Stimulated activated CD4-positive, alpha-beta T cell treated with anti-CD3 and anti-CD28 coated beads, TNF-alpha, amount 100 ng/mL, for 48 hours (primary cell): ENCODE data around the gene HIGD2B.
"Not testable (repeated sequence)": the region's sequence is repeated elsewhere in the genome, so short reads cannot be mapped to it uniquely, and the experiment has no call there.

Source experiments
- DNase-seq, 3 donors: peaks; one replicate each; pipeline ENCODE4 v3.0.0-alpha.2; 2020; ENCODE audit warnings: low read depth in 3 of 3

Gene HIGD2B

DNA sequence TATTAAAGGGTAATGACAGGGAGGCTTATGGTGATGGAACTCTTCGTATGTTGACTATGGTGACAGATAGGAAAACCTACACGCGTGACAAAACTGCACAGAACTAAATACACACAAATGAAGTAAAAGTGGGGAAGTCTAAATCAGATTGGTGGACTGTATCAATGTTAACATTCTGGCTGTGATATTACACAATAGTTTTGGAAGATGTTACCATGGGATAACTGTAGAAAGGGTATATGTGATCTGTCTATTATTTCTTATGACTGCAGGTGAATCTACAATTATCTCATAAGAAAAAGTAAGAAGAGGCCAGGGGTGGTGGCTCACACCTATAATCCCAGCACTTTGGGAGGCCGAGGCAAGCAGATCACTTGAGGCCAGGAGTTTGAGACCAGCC, 9.1 kb downstream of the HIGD2B start:
- no peak for DNase-seq

DNA sequence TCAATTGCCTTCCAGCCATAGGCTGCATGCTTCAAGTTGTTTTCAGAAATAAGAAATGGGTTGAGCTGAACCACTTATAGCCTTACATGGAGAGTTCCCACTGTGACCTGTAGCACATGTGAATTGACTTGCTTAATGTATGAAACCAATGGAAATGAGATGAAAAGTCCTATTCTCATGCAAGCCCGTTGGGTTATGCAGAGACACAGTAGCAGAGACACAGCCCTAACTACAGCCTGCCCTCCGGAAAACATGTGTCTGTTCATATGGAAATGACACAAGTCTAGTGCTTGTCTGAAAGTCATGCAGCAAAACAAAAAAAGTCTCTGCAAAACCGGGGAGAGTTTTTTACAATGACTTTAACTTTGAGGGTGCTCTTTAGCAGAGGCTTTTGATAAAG, 14.5 kb downstream of the HIGD2B start:
- no peak for DNase-seq

DNA sequence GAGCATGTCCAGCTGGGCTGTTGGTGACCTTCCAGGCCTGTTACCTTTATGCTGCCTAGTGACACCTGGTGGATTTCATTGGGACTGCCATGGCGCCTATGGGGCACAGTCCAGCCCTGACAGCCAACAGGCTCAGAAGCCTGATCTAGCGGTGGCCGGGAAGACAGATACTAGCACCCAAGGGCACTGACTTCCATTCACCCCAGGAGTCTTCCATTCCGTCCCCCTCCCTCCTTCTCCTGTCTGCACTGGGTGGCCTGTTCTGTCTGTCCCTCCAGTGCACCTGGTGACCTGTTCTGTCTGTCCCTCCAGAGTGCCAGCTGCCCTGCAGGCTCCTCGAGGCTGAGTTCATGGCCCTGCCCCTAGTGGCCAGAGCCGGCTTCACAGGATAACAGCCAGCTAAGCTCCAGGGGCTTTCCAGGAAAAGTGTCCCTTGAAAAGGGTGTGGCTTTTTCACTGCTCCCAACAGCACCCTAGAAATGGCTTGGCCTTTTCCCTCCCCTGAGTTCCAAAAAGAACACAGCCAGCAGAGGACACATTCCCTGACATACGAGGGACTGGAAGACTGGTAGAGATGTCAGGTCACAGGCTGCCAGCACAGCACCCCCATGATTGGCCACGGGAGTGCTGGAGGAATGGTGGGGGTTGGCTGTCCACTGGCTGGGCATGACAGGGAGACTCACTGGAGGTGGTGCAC, 15.2 kb downstream of the HIGD2B start:
- peak; percentile 47 to 56 (median 50) for DNase-seq

DNA sequence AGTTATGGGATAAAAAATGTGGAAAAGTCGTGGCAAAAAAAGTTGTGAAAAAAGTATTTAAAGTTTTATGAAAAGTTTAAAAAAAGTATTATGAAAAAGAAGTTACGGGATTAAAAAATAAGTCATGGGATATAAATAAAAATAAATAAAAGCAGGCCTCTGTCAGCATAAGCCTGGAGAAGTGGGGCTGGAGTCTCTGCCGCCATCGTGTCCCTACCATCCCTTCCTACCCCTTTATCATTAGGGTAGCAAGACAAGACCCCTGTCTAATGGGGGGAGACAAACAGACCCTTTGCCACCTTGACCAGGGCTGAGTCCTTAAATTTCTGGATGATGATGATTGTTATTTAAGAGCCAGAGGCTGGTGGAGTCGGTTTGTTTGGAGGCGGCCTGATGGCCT, 16.2 kb downstream of the HIGD2B start:
- not testable (repeated sequence) for DNase-seq

DNA sequence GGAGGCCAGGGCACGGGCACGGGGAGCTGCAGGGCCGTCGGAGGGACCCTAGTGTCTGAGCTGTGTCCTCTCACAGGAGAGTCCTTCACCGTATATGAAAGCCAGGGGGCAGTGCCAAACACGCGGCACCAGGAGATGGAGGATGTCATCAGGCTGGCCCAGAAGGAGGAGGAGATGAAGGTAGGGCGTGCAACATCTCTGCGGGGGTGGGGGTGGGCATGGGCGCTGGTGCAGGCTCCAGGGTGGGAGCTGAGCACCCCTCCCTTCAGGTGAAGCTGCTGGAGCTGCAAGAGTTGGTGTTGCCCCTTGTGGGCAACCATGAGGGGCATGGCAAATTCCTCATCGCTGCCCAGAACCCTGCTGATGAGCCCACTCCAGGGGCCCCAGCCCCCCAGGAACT, 20.3 kb downstream of the HIGD2B start:
- DNase-seq: not testable (repeated sequence)

DNA sequence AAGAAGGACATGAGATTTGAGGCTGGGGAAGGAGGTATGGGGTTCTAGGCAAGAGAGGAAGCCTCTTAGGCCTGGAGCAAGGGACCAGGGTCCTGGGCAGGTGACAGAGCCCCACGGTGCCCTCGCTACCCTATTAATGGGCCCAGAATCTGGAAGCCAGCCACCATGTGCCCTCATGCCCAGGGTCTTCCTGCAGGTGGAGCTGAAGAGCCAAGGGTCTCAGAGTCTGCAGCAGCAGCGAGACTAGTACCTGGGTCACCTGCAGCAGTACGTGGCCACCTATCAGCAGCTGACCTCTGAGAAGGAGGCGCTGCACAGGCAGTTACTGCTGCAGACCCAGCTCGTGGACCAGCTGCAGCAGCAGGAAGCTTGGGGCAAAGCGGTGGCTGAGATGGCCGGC, 22.1 kb downstream of the HIGD2B start:
- not testable (repeated sequence) for DNase-seq

DNA sequence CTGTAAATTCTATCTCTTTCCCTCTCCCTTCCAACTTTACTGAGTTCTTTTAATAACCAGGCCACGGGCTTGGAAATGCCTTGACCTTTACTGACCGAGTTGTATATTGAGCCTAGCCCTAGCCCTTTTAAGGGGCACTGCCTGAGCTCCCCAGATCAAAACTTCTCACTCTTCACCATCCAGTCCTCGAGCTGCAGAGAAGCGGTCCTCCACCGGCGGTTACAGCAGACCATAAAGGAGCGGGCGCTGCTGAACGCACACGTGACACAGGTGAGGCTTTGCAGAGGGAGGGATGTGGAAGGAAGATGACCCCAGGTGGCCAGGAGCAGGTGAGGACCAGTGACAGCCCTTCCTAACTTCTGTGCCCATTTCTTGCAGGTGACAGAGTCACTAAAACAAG, 24.9 kb downstream of the HIGD2B start:
- not testable (repeated sequence) for DNase-seq

DNA sequence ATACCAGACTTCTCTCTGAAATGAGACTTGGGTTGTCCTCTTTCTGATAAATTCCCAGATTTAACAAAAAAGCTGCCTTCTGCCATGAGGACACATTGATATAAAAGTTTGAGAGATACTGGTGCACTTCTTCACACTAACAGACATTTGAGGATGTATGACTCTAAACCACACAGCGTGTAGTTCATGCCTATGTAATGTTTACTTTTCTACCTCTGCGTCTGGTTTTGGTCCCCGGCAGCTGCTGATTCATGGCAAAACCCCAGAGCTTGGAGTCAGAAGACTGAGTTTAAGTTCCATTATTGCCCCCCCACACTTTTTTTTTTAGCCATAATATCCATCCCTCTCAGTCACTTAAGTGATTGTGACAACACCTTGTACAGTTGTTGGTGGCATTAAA, 30.0 kb downstream of the HIGD2B start:
- DNase-seq: not testable (repeated sequence)

DNA sequence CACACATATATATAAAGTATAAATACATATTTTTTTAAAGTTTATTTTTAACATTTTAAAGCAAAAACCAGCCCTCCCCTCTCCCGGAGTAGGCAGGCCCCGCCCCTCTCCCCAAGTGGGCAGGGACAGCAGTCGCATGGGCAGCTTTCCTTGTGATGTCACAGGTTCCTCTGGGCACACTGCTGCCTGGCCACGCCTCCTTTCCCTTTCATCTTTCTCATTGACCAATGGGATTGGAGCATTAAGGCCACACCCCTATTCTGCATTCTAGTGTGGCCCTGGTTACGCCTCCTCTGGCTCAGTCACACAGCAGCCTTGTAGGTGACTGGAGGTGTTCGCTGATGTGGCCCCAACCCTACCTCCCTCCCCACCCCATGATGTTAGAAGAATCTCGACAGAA, 31.6 kb downstream of the HIGD2B start, which contains the start of gene GOLGA6B:
Gene GOLGA6B, plus strand, starts transcription at position 301 of the 400 bp plus-strand sequence. Its CDS starts 41 bp downstream, at position 342.
- DNase-seq: not testable (repeated sequence)

DNA sequence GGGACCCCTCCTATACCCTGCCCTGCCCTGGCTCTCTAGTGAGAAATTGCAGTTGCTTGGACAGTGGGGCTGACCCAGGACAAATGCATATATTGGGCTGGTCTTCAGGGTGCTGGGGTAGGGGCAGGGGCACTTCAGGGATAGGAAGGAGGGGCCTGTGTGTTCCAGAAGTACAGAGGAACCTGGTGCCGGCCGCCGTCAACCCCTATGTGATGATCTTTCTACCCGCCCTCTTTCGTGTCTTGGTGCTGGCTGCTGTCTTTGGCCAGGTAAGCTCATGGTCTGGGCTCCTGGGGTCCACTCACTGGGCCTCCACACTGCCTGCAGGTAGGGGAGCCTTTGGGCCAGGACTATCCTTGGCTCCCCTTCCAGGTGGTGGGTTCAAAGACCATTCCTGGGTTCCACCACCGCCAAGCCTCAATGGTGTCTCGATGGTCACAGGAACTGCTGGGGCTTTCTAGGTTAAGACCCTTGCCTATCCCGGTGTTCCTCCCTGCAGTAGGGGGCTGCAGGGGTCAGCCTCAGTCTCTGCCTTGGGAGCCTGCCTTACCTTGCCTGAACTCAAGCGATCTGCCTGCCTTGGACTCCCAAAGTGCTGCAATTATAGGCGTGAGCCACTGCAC, 37.2 kb downstream of the HIGD2B start:
- not testable (repeated sequence) for DNase-seq

DNA sequence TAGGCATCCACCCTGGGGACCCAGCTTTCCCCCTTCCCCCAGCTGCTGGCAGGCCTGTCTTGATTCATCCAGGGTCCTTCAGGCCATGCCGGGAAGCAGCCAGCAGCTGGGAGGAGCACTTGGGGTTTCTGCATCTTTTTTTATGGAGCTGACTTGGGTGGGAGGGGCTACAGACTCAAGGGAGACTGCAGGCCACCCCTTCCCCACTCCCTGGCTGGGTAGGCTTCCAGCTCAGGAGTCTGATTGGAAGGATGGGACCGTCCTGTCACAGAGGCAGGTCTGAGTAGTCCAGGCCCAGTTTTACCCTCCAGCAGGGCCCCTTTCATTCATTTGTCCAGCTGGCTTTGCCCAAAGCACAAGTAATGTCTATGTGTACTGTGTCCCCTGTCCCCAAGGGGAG, 43.7 kb downstream of the HIGD2B start:
- not testable (repeated sequence) for DNase-seq

DNA sequence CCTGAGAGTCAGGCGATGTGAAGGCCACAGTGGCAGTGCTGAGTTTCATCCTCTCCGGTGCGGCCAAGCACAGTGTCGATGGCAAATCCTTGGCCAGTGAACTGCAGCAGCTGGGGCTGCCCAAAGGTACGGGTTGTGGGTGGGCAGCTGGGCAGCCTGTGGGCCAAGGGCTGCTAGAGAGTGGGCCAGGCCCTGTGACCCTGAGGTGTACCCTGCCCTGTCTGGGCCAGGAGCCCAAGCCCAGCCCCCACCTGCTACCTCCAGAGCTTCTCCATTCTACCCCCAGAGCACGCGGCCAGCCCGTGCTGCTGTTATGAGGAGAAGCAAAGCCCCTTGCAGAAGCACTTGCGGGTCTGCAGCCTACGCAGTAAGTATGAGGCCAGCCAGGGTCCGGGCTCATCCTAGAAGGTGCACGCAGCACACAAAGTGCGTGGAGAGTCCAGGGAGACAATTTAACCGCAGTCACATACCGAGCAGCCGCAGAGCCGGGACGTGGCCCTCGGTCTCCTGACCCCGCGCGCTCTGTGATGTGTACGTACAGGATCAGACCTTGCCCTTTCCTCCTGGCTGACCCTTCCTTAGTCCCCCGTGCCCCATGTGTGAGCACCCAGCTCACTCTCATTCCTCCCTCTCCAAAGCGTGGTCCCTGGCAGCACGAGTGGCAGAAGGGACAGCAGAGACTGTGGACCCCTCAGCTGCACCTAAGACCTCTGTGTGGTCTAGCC, 46.1 kb downstream of the HIGD2B start:
- DNase-seq: not testable (repeated sequence)

DNA sequence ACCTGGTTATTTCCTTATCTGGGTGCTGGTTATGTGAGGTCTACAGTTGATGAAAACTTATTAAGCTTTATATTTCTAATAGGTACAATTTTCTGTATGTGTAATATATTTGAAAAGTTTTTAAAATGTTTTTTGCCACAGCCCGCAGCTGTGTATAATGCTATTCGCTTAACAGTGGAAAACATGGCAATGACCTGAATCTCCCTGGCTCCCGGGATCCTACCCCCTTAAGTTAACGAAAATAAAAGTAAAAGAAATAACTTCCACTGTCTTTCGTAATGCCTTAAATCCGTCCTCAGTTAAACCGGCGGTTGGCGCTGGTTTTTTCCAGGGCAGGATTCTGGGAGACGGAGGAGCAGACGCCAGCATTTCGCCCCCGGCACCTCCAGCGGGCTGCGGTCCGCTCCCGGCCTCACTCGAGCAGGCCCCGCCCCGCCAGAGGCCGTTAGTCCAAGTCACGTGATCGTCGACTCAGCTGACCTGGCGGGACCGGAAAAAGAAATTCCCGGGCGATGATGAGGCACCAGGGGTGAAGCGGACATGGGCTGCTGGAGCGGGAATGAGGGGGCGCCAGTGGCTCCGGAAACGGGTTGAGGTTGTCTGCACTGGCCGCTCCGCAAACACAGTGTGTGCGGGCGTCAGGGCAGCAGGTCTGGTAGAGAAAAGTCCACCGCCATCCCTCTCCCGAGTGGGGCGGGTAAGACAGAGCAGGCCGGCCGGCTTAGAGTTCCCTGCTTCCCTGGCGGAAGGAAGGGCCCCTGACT, 49.3 kb downstream of the HIGD2B start:
- peak in 2 of 3 donors; percentile 46 to 48 for DNase-seq

DNA sequence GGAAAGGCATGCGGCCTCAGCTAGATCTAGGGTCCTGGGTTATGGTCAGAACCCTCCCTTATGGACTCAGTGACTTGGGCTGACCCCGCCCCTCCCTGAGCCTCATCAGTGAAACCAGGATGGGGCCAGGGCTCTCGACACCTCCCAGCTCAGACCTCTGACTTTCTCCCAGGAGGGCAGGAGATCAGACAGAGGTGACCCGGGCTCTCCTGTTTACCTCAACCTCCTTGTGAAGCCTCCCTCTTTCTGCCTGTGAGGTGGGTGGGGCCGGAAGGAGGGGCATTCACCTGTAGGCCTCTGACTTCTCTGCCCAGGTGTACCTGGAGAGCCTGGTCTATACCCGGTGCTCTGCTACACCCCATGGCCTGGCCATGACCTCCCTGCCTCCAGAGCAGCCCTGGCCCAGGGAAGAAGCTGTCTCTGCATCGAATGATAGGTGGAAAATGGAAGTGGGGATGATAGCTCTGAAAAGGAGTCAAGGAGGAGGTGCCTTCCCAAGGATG, 56.9 kb downstream of the HIGD2B start:
- not testable (repeated sequence) for DNase-seq

DNA sequence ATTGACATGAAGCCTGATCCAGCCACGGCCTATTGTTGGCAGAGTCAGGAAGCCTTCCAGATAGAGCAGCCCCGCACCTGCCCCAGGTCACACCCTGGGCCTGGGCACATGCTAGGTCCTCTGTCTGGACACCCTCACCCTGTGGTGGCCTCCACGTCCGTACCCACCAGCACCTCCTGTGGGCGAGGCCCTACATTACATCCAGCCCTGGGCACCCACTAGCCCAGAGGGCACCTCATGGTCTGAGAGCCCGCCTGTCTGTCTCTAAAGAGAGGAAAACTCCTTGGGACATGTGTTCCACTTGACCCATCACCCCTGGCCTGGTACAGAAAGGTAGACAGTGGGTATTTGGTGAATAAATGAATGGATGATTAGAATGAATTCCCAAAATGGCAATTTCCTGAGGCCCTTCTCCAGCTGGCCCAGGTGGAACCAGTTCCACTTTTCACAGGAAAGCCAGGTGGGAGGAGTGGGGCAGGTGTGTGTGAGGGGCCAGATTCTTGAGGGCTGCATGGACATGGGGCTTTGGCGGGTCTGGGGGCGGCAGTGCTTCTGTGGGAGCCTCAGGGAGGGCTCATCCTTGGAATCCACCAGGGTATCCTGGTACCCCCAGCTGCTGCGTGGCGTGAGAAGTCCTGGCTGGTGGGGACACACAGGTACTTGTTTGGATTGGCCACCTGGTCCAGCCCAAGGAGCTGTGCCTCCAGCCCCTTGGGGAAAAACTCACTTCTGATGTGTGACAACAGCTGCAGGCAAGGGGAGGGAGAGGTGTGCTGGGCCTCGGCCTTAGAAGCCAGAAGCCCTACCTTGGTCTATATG, 57.5 kb downstream of the HIGD2B start:
- DNase-seq: peak in 1 of 3 donors; percentile 3

DNA sequence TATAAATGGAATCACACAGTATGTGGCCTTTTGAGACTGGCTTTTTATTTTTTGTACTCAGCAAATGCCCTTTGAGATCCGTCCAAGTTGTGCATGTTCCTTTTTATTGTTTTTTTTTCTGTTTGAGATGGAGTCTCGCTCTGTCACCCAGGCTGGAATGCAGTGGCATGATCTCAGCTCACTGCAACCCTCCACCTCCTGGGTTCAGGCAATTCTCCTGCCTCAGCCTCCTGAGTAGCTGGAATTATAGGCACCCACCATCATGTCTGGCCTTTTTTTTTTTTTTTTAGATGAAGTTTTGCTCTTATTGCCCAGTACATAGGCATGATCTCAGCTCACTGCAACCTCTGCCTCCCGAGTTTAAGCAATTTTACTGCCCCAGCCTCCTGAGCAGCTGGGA, 59.8 kb downstream of the HIGD2B start:
- not testable (repeated sequence) for DNase-seq
